Measurements from ENCODE around the gene TMEM170B.

DNA sequence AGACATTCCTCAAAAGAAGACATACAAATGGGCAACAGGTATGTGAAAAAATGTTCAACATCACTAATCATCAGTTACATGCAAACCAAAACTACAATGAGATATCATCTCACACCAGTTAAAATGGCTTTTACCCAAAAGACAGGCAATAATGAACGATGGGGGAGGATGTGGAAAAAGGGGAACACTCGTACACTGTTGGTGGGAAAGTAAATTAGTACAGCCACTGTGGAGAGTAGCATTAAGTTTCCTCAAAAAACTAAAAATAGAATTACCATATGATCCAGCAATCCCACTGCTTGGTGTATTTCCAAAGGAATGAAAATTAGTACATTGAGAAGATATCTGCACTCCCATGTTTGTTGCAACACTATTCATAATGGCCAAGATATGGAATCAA lies 8.6 kb upstream of the TMEM170B start:
- TF ChIP-seq, protein P1, sequence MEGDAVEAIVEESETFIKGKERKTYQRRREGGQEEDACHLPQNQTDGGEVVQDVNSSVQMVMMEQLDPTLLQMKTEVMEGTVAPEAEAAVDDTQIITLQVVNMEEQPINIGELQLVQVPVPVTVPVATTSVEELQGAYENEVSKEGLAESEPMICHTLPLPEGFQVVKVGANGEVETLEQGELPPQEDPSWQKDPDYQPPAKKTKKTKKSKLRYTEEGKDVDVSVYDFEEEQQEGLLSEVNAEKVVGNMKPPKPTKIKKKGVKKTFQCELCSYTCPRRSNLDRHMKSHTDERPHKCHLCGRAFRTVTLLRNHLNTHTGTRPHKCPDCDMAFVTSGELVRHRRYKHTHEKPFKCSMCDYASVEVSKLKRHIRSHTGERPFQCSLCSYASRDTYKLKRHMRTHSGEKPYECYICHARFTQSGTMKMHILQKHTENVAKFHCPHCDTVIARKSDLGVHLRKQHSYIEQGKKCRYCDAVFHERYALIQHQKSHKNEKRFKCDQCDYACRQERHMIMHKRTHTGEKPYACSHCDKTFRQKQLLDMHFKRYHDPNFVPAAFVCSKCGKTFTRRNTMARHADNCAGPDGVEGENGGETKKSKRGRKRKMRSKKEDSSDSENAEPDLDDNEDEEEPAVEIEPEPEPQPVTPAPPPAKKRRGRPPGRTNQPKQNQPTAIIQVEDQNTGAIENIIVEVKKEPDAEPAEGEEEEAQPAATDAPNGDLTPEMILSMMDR (IDR thresholded peaks at IDR 0.05) = no peak
- TF ChIP-seq POLR2AphosphoS5 (IDR thresholded peaks at IDR 0.05; ENCODE audit: insufficient read depth in 1 of 2, low read depth in 1 of 2) = no peak

Measured in vagina (tissue), 2 donors.